ENCODE results near the gene FLRT1.

The FLRT1 gene

DNA sequence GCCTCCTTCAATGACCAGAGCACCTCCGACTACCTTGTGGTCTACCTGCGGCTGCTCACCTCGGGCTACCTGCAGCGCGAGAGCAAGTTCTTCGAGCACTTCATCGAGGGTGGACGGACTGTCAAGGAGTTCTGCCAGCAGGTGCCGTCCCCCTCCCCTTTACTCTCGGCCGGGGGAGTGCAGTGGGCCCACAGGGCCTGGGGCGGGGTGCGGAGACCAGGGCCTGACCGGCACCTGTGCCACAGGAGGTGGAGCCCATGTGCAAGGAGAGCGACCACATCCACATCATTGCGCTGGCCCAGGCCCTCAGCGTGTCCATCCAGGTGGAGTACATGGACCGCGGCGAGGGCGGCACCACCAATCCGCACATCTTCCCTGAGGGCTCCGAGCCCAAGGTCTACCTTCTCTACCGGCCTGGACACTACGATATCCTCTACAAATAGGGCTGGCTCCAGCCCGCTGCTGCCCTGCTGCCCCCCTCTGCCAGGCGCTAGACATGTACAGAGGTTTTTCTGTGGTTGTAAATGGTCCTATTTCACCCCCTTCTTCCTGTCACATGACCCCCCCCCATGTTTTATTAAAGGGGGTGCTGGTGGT lies 38.5 kb upstream of the FLRT1 start:
- FAIRE-seq, result no peak
- TF ChIP-seq, protein P1, sequence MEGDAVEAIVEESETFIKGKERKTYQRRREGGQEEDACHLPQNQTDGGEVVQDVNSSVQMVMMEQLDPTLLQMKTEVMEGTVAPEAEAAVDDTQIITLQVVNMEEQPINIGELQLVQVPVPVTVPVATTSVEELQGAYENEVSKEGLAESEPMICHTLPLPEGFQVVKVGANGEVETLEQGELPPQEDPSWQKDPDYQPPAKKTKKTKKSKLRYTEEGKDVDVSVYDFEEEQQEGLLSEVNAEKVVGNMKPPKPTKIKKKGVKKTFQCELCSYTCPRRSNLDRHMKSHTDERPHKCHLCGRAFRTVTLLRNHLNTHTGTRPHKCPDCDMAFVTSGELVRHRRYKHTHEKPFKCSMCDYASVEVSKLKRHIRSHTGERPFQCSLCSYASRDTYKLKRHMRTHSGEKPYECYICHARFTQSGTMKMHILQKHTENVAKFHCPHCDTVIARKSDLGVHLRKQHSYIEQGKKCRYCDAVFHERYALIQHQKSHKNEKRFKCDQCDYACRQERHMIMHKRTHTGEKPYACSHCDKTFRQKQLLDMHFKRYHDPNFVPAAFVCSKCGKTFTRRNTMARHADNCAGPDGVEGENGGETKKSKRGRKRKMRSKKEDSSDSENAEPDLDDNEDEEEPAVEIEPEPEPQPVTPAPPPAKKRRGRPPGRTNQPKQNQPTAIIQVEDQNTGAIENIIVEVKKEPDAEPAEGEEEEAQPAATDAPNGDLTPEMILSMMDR (IDR thresholded peaks at IDR 0.05; ENCODE audit: insufficient read depth, missing control alignments), result no peak
- DNase-seq (ENCODE audit: insufficient read length, low spot score), result no peak

DNA sequence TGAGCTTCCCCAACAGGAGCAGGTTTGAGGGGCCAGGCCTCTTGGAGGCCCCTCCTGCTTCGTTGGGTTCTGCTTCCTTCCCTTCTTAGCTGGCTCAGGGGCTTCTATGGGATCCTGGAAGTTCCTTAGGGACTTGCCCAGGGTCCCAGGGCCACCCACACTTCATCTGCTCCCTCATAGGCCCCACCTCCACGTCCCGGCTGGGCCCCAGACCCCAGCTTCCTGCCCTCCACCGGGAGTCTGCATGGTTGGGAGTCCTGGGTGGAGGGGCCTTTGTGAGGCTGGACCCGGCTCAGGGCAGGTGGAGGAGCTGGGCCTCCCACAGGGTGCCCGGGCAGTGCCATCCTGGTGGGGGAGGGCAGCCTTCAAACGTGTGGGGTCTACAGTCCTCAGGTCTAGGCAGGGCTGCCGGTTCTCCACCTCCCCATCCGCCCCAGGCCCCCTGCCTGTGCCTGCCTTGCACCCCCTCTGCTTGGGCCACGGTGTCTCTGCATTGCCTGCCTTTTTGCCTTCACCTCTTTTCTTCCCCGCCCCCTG lies 37.9 kb upstream of the FLRT1 start:
- no peak for DNase-seq (ENCODE audit: insufficient read length, low spot score)
- FAIRE-seq, result no peak
- TF ChIP-seq, protein P1 (IDR thresholded peaks at IDR 0.05; ENCODE audit: insufficient read depth, missing control alignments), result no peak

DNA sequence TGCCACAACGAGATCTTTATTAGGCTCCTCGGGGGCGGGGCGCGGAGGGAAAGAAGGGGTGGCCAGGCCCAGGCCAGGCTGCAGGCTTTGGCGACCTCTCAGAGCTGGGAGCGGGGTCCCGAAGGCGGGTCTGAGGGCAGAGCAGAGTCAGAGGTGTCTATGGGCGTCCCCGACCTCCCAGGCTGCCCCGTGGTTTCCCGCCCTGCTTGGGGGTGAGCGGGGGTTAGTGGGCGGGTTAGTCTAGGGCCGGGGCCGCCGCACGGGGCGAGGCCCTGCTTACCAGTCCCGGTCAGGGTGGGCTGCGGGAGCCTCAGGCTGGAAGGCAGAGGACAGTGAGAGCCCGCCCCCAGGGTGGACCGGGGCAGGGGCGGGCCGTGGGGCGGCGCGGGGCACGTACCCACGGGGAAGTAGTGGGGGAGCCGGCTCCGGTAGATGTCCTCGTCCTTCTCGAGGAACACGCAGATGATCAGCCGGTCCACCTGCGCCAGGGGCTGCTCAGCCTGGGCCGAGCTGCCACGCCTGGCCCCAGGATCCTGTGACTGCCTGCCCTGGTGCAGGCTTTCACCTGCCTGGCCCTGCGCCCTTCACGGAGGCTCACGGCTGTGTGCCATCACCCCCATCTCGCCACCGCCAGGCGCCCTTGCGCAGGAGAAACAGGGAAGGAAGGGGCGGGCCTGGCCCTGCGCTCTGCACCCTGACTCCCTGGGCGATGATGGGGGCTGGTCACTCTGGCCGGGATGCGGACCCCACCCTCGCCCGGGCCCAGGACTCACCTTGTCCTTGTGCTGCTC lies 37.0 kb upstream of the FLRT1 start:
- TF ChIP-seq, protein P1 (IDR thresholded peaks at IDR 0.05; ENCODE audit: insufficient read depth, missing control alignments), result no peak
- FAIRE-seq, result no peak

DNA sequence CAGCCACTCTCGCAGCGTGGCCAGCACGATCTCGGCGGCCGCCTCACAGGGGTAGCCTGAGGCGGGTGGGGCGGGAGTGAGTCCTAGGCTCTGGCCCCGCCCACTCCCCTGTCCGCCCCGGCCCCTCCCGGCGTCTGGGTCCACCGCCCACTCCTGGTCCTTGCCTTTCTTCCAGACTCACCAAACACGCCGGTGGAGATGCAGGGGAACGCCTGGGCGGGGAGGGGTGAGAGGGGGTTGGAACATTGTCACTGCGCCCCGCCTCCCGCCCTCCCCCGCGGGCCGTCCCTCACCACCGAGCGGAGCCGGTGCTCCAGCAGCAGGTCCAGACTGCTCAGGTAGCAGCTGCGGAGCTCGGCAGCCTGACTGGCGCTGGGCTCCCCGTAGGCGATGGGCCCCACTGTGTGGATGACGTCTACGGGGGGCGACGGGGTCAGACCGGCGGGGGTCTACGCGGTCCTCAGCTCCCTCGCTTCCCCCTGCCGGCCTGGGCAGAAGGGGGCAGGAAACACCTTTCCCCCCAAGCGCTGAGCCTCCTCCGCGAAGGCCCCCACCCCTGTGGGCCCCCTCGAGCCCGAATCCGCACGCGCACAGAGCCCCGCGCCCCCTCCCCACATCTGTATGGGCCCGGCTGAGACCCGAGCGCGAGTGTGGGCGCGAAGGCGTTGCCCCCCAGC lies 36.2 kb upstream of the FLRT1 start:
- DNase-seq (ENCODE audit: insufficient read length, low spot score) (no peak), FAIRE-seq (no peak)
- TF ChIP-seq, protein P1 (IDR thresholded peaks at IDR 0.05; ENCODE audit: insufficient read depth, missing control alignments), result no peak

More for the DNA sequence above, 37.0 kb upstream of the FLRT1 start:
- no peak for DNase-seq (ENCODE audit: insufficient read length, low spot score)

DNA sequence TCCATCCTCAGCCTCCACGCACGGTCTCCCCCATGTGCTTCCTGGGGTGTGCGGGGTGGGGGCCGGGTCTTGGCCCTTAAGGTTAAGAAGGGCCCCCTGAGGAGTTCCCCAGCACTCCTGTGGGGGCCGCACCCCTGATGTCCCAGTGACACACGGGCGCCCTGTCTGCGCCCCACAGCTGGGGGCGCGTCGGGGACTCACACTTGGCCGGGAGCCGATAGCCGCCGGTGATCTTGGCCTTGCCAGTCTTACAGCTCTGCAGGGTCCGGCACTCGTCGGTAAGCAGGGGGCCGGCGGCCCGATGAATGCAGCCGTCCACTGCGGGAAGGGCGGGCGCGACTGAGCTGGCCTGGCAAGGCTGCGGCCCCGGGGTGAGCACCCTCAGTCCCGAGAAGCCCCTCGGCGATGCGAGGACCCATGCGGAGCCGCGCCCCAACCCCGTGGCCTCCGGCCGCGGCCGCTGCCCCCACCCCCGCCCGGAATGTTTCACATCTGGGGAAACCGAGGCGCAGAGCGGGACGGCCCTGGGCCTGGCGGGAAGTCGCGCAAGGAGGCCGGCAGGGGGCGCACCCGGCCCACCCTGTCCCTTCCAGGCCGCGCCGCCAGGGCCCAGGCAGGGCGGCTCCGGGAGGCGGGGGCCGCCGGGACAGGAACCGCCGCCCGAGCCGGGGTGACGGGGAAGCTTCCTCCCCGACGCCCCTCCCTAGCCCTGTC lies 35.5 kb upstream of the FLRT1 start:
- TF ChIP-seq, protein P1 (IDR thresholded peaks at IDR 0.05; ENCODE audit: insufficient read depth, missing control alignments), result peak; percentile 41
- FAIRE-seq (no peak), DNase-seq (ENCODE audit: insufficient read length, low spot score) (no peak)

DNA sequence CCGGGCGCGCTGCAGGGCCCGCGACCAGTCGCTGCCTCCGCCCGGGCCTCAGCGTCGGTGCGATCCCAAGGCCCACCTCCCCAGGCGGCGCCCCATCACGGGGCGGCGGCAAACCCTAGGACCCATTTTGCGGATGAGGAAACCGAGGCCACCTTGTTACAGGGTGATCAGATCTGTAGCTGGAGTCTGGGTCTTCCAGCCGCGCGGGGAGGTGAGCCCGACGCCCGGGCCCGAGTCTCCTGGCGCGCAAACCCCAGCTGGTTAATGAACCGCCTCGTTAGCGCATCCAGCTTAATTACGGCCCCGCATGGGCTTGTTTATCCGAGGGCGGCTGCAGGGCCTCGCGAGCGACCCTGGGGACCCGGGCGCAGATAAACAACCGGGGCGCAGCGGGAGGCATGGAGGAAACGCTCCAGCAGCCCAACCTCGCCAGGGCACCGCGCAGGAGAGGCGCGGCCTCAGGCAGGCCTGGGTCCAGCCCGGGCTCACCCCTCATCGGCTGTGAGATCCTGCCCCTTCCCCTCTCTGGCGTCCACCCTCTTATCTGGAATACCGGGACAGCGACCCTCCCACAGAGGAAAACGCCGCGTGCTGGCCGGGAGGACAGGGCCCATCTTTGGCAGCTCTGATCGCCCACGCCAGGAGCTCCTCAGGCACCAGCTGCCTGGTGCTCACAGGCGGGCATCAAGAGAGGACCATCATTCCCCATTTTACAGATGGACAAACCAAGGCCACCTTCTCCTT lies 34.8 kb upstream of the FLRT1 start:
- DNase-seq (ENCODE audit: insufficient read length, low spot score) (no peak), FAIRE-seq (no peak)
- TF ChIP-seq, protein P1 (IDR thresholded peaks at IDR 0.05; ENCODE audit: insufficient read depth, missing control alignments), result no peak
